Measurements from ENCODE around the gene HPCAL1. TPM values are rescaled to one million over a fixed set of nuclear protein-coding genes. Genes with fewer than 3 reads are reported as not detected.

Gene HPCAL1
- total and polyA plus RNA-seq, 2 of the 8 experiments (the other 6 are each of a cell fraction or from before 2014, with no cell fraction given) = 5.8 to 8.6 TPM

DNA sequence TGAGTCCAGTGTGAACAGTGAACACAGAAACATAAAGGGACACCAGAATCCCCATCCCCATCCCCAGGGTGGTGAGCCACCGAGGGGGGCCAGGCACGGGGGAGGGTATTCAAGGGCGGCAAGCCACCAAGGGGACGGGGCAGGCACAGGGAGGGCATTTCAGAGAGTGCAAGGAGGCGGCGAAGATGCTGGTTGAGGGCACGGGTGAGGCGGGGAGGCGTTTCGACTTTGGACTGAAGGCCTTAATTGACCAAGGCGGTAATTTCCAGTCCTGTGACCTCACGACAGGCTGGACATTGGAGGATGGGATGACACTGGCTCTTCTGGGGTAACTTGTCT, 75.0 kb downstream of the HPCAL1 start (continued):
- TF ChIP-seq SP2 (IDR thresholded peaks at IDR 0.05; ENCODE audit: low read length) (no peak), YY1 (IDR thresholded peaks at IDR 0.05; ENCODE audit: low read depth, low read length) (no peak), BRCA1 (IDR thresholded peaks at IDR 0.05; ENCODE audit: low read depth, low read length) (no peak), CHD2 (IDR thresholded peaks at IDR 0.05; ENCODE audit: low read length) (no peak), POU5F1 (IDR thresholded peaks at IDR 0.05; ENCODE audit: low read depth, low read length) (no peak)
